HG02763 (cell line): ENCODE data around the gene PGC.

Experiments
- ATAC-seq: cut with Tn5 transposase; IDR thresholded peaks from one replicate; pipeline ENCODE4 v1.9.1; 2021; ENCODE audit warnings: mild to moderate bottlenecking, moderate library complexity; ENCODE audit not compliant: unreplicated experiment

PGC gene

GRCh38 chr6:41750374-41750773, 3.2 kb upstream of the PGC start:
- no peak for ATAC-seq

GRCh38 chr6:41748542-41748941, 1.3 kb upstream of the PGC start:
- no peak for ATAC-seq

GRCh38 chr6:41748102-41748477, 893 bp upstream of the PGC start:
- ATAC-seq: no peak

- no peak for ATAC-seq
Measured at GRCh38 chr6:41746107-41746506, 1.1 kb downstream of the PGC start.

GRCh38 chr6:41744236-41744787, 2.9 kb downstream of the PGC start:
- ATAC-seq: no peak

GRCh38 chr6:41743406-41744235, 3.6 kb downstream of the PGC start:
- no peak for ATAC-seq

GRCh38 chr6:41741625-41742490, 5.3 kb downstream of the PGC start:
- ATAC-seq: no peak

- ATAC-seq: no peak
Measured at GRCh38 chr6:41740366-41741162, 6.6 kb downstream of the PGC start.

- no peak for ATAC-seq
Measured at GRCh38 chr6:41739041-41739440, 8.2 kb downstream of the PGC start.

- ATAC-seq: no peak
Measured at GRCh38 chr6:41737591-41738130, 9.5 kb downstream of the PGC start.

- no peak for ATAC-seq
Measured at GRCh38 chr6:41736800-41737555, 10.2 kb downstream of the PGC start.

GRCh38 chr6:41736186-41736733, 10.9 kb downstream of the PGC start:
- ATAC-seq: no peak

- peak; percentile 46 for ATAC-seq
Measured at GRCh38 chr6:41735427-41736185, 11.6 kb downstream of the PGC start, which contains the start of gene TFEB. Gene TFEB (minus strand): TSS chr6:41735608. CDS start chr6:41691213, 44,395 bp downstream.

- ATAC-seq: peak; percentile 23
Measured at GRCh38 chr6:41734666-41735426, 12.4 kb downstream of the PGC start.

- peak; percentile 40 for ATAC-seq
Measured at GRCh38 chr6:41733707-41734665, 13.2 kb downstream of the PGC start.

GRCh38 chr6:41733360-41733706, 13.9 kb downstream of the PGC start:
- no peak for ATAC-seq
